Gastroesophageal sphincter (tissue), 4 donors: ENCODE measurements around the gene DAND5. TPM values are rescaled to one million over a fixed set of nuclear protein-coding genes. Genes with fewer than 3 reads are reported as not detected.
A peak's percentile ranks its signal among the peaks of the same experiment; 100 is the strongest.
"Not testable (repeated sequence)": the region's sequence is repeated elsewhere in the genome, so short reads cannot be mapped to it uniquely, and the experiment has no call there.

Experiments used
- ATAC-seq: fragments of 150-250 bp; one replicate; pipeline ENCODE4 v1.9.1; 2016; ENCODE audit warnings: mild to moderate bottlenecking, moderate library complexity
- H3K27ac ChIP-seq, 4 donors: fragments of 200-600 bp; sonication (generic) in 3 of 4; 1 replicate in 3 of 4; 2 replicates in 1 of 4; pipeline ENCODE4 v1.5.1; 2016 to 2019
- H3K27me3 ChIP-seq: fragments of 200-600 bp; sonication (generic); one replicate; pipeline ENCODE4 v1.5.1; 2019
- H3K36me3 ChIP-seq, 2 donors: fragments of 200-600 bp; sonication (generic); one replicate each; pipeline ENCODE4 v1.5.1; 2019; ENCODE audit warnings: control low read depth in 1 of 2
- H3K4me1 ChIP-seq, 3 donors: fragments of 200-600 bp; sonication (generic); 1 replicate in 2 of 3; 2 replicates in 1 of 3; pipeline ENCODE4 v1.5.1; 2016 to 2019; ENCODE audit warnings: control low read depth in 2 of 3
- H3K4me3 ChIP-seq, 2 donors: fragments of 200-600 bp; sonication (generic); one replicate each; pipeline ENCODE4 v1.5.1; 2019; ENCODE audit warnings: mild to moderate bottlenecking in 1 of 2, moderate library complexity in 1 of 2
- H3K9me3 ChIP-seq, 3 donors: fragments of 200-600 bp; sonication (generic); one replicate each; pipeline ENCODE4 v1.5.1; 2017 to 2019; ENCODE audit warnings: control low read depth in 2 of 3
- CTCF ChIP-seq, 4 experiments: fragments of 200-600 bp in 2 of 4; fragments of 450-650 bp in 2 of 4; sonication (generic) in 1 of 4; IDR thresholded peaks; one replicate each; pipeline ENCODE4 v1.5.1; 2017 to 2019; ENCODE audit warnings: antibody characterized with exemption in 4 of 4, mild to moderate bottlenecking in 2 of 4, moderate library complexity in 2 of 4
- EP300 ChIP-seq: sonication (generic); formaldehyde crosslinking; IDR thresholded peaks from one replicate; pipeline ENCODE4 v1.6.1; 2017; ENCODE audit warnings: antibody characterized with exemption, mild to moderate bottlenecking
- POLR2A ChIP-seq, 2 donors: fragments of 450-650 bp; IDR thresholded peaks; one replicate each; pipeline ENCODE4 v1.6.1; 2017; ENCODE audit warnings: antibody characterized with exemption in 2 of 2, mild to moderate bottlenecking in 2 of 2, moderate library complexity in 1 of 2
- POLR2AphosphoS5 ChIP-seq: sonication (generic); formaldehyde crosslinking; IDR thresholded peaks from one replicate; pipeline ENCODE4 v1.6.1; 2017; ENCODE audit warnings: antibody characterized with exemption
- WGBS, 2 donors: methylation state at CpG; one replicate each; pipeline ENCODE4 v1.1.5; 2018; ENCODE audit warnings: low coverage in 1 of 2; 5-methylcytosine and 5-hydroxymethylcytosine counted together
- total RNA-seq, 4 donors: library from RNA; depleted of rRNA; stranded (reverse); fragments of >200 nt; gene quantifications; one replicate each; pipeline ENCODE4 v1.1.0, GENCODE V29; 2016

Gene DAND5
- total RNA-seq, 4 donors from 2014 or later: 0.35 TPM; not detected in 3

GRCh38 chr19:12954612-12954962 lies 14.8 kb upstream of the DAND5 start:
- TF ChIP-seq POLR2A (IDR thresholded peaks at IDR 0.05) (no peak), POLR2AphosphoS5 (no peak)
- H3K4me3 ChIP-seq: no peak overlapping the region
- ATAC-seq: no peak
- peaks cover 0 to 57% (median 21%) of the 10 kb centered on the region in 3 donors for H3K4me1 ChIP-seq
- H3K27me3 ChIP-seq: no peaks in the 10 kb centered on the region
- 50% methylated on average over 1 of the region's 1 CpG; no CpG with 5 or more reads in 1 of the 2 donors for WGBS, 2 donors
- no peaks in the 10 kb centered on the region for H3K9me3 ChIP-seq
- peaks cover 0 to 56% of the 10 kb centered on the region in 2 donors for H3K36me3 ChIP-seq
- peak overlapping the region in 3 of 4 donors; percentile 26 to 71 (median 68) for H3K27ac ChIP-seq

GRCh38 chr19:12955575-12955974 lies 13.8 kb upstream of the DAND5 start:
- Histone ChIP-seq H3K27ac (peak overlapping the region in 3 of 4 donors; percentile 86 to 94 (median 91)), H3K4me3 (peak overlapping the region in 1 of 2 donors; percentile 93), H3K36me3 (peaks cover 0 to 46% of the 10 kb centered on the region in 2 donors), H3K4me1 (peaks cover 0 to 57% (median 21%) of the 10 kb centered on the region in 3 donors)
- 61% methylated on average over 3 of the region's 9 CpGs; no CpG with 5 or more reads in 1 of the 2 donors for WGBS, 2 donors
- not testable (repeated sequence) for H3K9me3 ChIP-seq, H3K27me3 ChIP-seq, ATAC-seq

GRCh38 chr19:12955996-12956395 lies 13.4 kb upstream of the DAND5 start:
- WGBS, 2 donors: 49 to 51% methylated on average over 3 to 7 of the region's 12 CpGs
- peak overlapping the region; percentile 86 to 93 for H3K4me3 ChIP-seq
- no peaks in the 10 kb centered on the region for H3K9me3 ChIP-seq
- no peak for ATAC-seq
- TF ChIP-seq POLR2A (IDR thresholded peaks at IDR 0.05) (no peak), EP300 (no peak), POLR2AphosphoS5 (no peak), CTCF (IDR thresholded peaks at IDR 0.05) (no peak)
- peaks cover 0 to 57% (median 21%) of the 10 kb centered on the region in 3 donors for H3K4me1 ChIP-seq
- H3K27me3 ChIP-seq: no peaks in the 10 kb centered on the region
- H3K36me3 ChIP-seq: peaks cover 0 to 42% of the 10 kb centered on the region in 2 donors
- H3K27ac ChIP-seq: peak overlapping the region in 3 of 4 donors; percentile 86 to 94 (median 91)

- Histone ChIP-seq H3K4me1 (peaks cover 0 to 55% (median 21%) of the 10 kb centered on the region in 3 donors), H3K36me3 (peaks cover 0 to 34% of the 10 kb centered on the region in 2 donors), H3K27ac (peak within 1 kb of the TSS; percentile 66 to 94 (median 88)), H3K9me3 (no peaks in the 10 kb centered on the region), H3K27me3 (no peaks in the 10 kb centered on the region), H3K4me3 (peak within 1 kb of the TSS; percentile 86 to 93)
- peak; percentile 94 for ATAC-seq
- peak in 2 of 4 experiments; percentile 4 to 10 for TF ChIP-seq CTCF (IDR thresholded peaks at IDR 0.05)
- peak; percentile 66 to 71 for TF ChIP-seq POLR2A (IDR thresholded peaks at IDR 0.05)
- no peak for TF ChIP-seq EP300
- peak; percentile 75 for TF ChIP-seq POLR2AphosphoS5
- WGBS, 2 donors: 0 to 15% methylated on average over 5 to 18 of the region's 84 CpGs
Measured at GRCh38 chr19:12956446-12957388, 12.7 kb upstream of the DAND5 start, which contains the start of gene GADD45GIP1. GADD45GIP1 (minus strand) TSS chr19:12957223; CDS start chr19:12957212, 11 bp downstream.

GRCh38 chr19:12957389-12957952 lies 11.9 kb upstream of the DAND5 start:
- peaks cover 0 to 48% (median 21%) of the 10 kb centered on the region in 3 donors for H3K4me1 ChIP-seq
- peaks cover 0 to 27% of the 10 kb centered on the region in 2 donors for H3K36me3 ChIP-seq
- 20 to 42% methylated on average over 7 to 21 of the region's 31 CpGs for WGBS, 2 donors
- H3K9me3 ChIP-seq, H3K27me3 ChIP-seq: not testable (repeated sequence)
- ATAC-seq: peak; percentile 25
- peak overlapping the region; percentile 86 to 93 for H3K4me3 ChIP-seq
- peak overlapping the region; percentile 66 to 94 (median 88) for H3K27ac ChIP-seq

GRCh38 chr19:12959481-12959880 lies 9.9 kb upstream of the DAND5 start:
- WGBS, 2 donors: 55 to 62% methylated on average over 5 to 6 of the region's 6 CpGs
- TF ChIP-seq POLR2A (IDR thresholded peaks at IDR 0.05): no peak
- no peak for TF ChIP-seq POLR2AphosphoS5
- TF ChIP-seq EP300: no peak
- TF ChIP-seq CTCF (IDR thresholded peaks at IDR 0.05): no peak
- ATAC-seq: no peak

More at GRCh38 chr19:12959481-12959880, 9.9 kb upstream of the DAND5 start:
- H3K4me1 ChIP-seq: peaks cover 0 to 28% (median 12%) of the 10 kb centered on the region in 3 donors
- H3K9me3 ChIP-seq: no peaks in the 10 kb centered on the region
- H3K4me3 ChIP-seq: no peak overlapping the region
- H3K36me3 ChIP-seq: peaks cover 0 to 7% of the 10 kb centered on the region in 2 donors
- H3K27me3 ChIP-seq: no peaks in the 10 kb centered on the region
- H3K27ac ChIP-seq: no peak overlapping the region
